IPS-18c (cell line): Measurements from ENCODE around the gene NOP9.
"Not testable (repeated sequence)": the region's sequence is repeated elsewhere in the genome, so short reads cannot be mapped to it uniquely, and the experiment has no call there.

Source experiments
- H3K4me3 ChIP-seq: 2 replicates; pipeline ENCODE4 v1.7.0; 2013; ENCODE audit warnings: low read depth, mild to moderate bottlenecking, low read length, moderate library complexity; ENCODE audit not compliant: insufficient read depth
- H3K9me3 ChIP-seq: one replicate; pipeline ENCODE4 v1.6.1; 2013; ENCODE audit warnings: mild to moderate bottlenecking, low read length, moderate library complexity; ENCODE audit not compliant: control insufficient read depth, insufficient read depth

The NOP9 gene

DNA sequence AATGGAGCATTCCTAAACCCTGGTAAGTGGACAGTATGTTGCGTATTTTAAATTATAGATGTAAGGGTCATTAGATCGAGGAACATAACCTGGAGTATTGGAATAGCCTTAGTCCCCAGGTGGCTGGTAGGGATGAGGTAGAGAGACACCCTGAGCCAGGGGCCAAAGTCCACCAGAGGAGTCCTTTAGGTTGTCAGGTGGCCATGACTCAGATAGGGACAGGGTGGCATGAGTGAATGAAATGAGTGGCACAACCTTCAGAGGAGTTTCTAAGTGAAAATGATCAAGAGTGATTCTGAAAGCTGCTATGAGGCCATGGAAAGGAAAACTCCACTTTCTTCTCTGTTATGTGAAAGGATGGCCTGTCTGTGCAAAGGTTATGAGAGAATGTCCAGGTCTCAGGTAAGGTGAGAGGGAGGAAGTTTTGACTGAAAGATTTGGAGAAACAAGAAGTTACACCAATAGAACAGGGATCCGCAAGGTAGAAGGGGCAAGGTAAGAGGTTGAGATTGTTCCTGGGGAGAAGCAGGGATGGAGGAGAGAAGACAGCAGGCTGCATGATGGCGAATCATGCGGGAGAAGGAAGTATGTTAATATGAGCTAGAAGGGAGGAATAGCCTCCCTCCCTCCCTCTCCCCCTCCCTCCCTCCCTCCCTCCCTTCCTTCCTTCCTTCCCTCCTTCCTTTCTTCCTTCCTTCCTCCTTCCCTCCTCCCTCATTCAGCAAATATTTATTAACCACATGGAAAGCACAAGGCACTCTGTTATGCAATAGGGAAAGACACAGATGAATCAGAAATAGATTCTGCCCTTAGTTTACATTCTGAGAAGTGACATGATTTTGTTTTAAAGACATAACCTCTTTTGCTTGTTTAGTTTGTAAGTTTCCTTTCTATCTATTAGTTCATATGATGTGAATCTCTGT is 54.2 kb downstream of the NOP9 start:
- Histone ChIP-seq H3K9me3 (no peaks in the 10 kb centered on the region), H3K4me3 (no peak overlapping the region)

GRCh38 chr14:24354482-24354825 is 54.8 kb downstream of the NOP9 start:
- H3K9me3 ChIP-seq, H3K4me3 ChIP-seq: not testable (repeated sequence)

- no peaks in the 10 kb centered on the region for H3K9me3 ChIP-seq
- H3K4me3 ChIP-seq = no peak overlapping the region
Measured at GRCh38 chr14:24355009-24355408, 55.4 kb downstream of the NOP9 start.

DNA sequence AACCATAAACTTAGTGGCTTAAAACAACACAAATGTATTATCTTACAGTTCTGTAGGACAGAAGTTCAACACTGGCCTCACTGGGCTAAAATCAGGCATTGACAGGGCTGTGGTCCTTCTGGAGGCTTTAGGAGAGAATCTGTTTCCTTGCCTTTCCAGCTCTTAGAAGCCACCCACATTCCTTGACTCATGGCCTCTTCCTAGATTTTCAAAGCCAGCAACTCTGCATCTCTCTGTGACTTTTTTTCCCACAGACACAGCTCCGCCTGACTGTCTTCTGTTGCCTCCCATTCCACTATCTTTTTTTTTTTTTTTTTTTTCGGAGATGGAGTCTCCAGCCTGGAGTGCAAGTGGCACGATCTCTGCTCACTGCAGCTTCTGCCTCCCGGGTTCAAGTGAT is 56.6 kb downstream of the NOP9 start:
- Histone ChIP-seq H3K4me3 (no peak overlapping the region), H3K9me3 (no peaks in the 10 kb centered on the region)
